H9 (cell line): Measurements from ENCODE around the gene GPR183. TPM values are rescaled to one million over a fixed set of nuclear protein-coding genes. Genes with fewer than 3 reads are reported as not detected.

Experiments used
- DNase-seq: peaks from one replicate; pipeline ENCODE4 v3.0.0-alpha.2; 2017
- H2AFZ ChIP-seq: one replicate; pipeline ENCODE4 v1.6.1; 2013; ENCODE audit warnings: mild to moderate bottlenecking, low read length, control low read depth, moderate library complexity
- H2AK5ac ChIP-seq: 2 replicates; pipeline ENCODE4 v1.6.1; 2013; ENCODE audit warnings: low read length, control low read depth, mixed read lengths; ENCODE audit not compliant: insufficient read length
- H2BK120ac ChIP-seq: one replicate; pipeline ENCODE4 v1.6.1; 2013; ENCODE audit warnings: low read depth, mild to moderate bottlenecking, low read length, control low read depth, inconsistent platforms; ENCODE audit not compliant: poor library complexity, severe bottlenecking
- H2BK12ac ChIP-seq: 2 replicates; pipeline ENCODE4 v1.6.1; 2013; ENCODE audit warnings: low read length, control low read depth, mixed read lengths, low read depth; ENCODE audit not compliant: insufficient read length
- H2BK15ac ChIP-seq: 2 replicates; pipeline ENCODE4 v1.6.1; 2013; ENCODE audit warnings: low read depth, low read length, control low read depth
- H2BK20ac ChIP-seq: one replicate; pipeline ENCODE4 v1.6.1; 2013; ENCODE audit warnings: low read depth, mild to moderate bottlenecking, low read length, control low read depth, inconsistent platforms; ENCODE audit not compliant: poor library complexity, severe bottlenecking
- H2BK5ac ChIP-seq: 2 replicates; pipeline ENCODE4 v1.6.1; 2013; ENCODE audit warnings: low read length, control low read depth, mixed read lengths; ENCODE audit not compliant: insufficient read length
- H3K14ac ChIP-seq: 2 replicates; pipeline ENCODE4 v1.6.1; 2013; ENCODE audit warnings: low read length, control low read depth; ENCODE audit not compliant: insufficient read depth
- H3K18ac ChIP-seq: 2 replicates; pipeline ENCODE4 v1.6.1; 2013; ENCODE audit warnings: low read depth, mild to moderate bottlenecking, mixed read lengths, low read length, control low read depth; ENCODE audit not compliant: insufficient read length
- H3K23ac ChIP-seq: 2 replicates; pipeline ENCODE4 v1.6.1; 2013; ENCODE audit warnings: low read length, control low read depth, mixed read lengths, low read depth; ENCODE audit not compliant: insufficient read length
- H3K23me2 ChIP-seq: 2 replicates; pipeline ENCODE4 v1.6.1; 2013; ENCODE audit warnings: low read depth, mild to moderate bottlenecking, mixed read lengths, low read length, control low read depth; ENCODE audit not compliant: insufficient read length, poor library complexity, severe bottlenecking
- H3K27ac ChIP-seq: 2 replicates; pipeline ENCODE4 v1.5.1; 2013; ENCODE audit warnings: low read length, control low read depth, mixed read lengths, low read depth; ENCODE audit not compliant: insufficient read length
- H3K27me3 ChIP-seq: 2 replicates; pipeline ENCODE4 v1.6.1; 2013; ENCODE audit warnings: low read length, control low read depth, inconsistent platforms; ENCODE audit not compliant: insufficient read depth
- H3K4ac ChIP-seq: 2 replicates; pipeline ENCODE4 v1.6.1; 2013; ENCODE audit warnings: low read depth, mild to moderate bottlenecking, control low read depth, inconsistent platforms, low read length, moderate library complexity
- H3K4me1 ChIP-seq: 2 replicates; pipeline ENCODE4 v1.6.1; 2013; ENCODE audit warnings: low read length, control low read depth, inconsistent platforms; ENCODE audit not compliant: insufficient read depth
- H3K4me2 ChIP-seq: 2 replicates; pipeline ENCODE4 v1.6.1; 2013; ENCODE audit warnings: low read length, control low read depth, mixed read lengths; ENCODE audit not compliant: insufficient read length, insufficient read depth
- H3K56ac ChIP-seq: 2 replicates; pipeline ENCODE4 v1.6.1; 2013; ENCODE audit warnings: low read depth, mild to moderate bottlenecking, mixed read lengths, low read length, control low read depth; ENCODE audit not compliant: insufficient read length
- H3K79me1 ChIP-seq: 2 replicates; pipeline ENCODE4 v1.6.1; 2013; ENCODE audit warnings: low read depth, mild to moderate bottlenecking, moderate library complexity, low read length, control low read depth, inconsistent platforms; ENCODE audit not compliant: insufficient read depth, poor library complexity, severe bottlenecking
- H3K79me2 ChIP-seq: 2 replicates; pipeline ENCODE4 v1.6.1; 2013; ENCODE audit warnings: low read length, control low read depth, inconsistent platforms; ENCODE audit not compliant: insufficient read depth
- H3K9ac ChIP-seq: 2 replicates; pipeline ENCODE4 v1.6.1; 2013; ENCODE audit warnings: low read length, control low read depth, mixed read lengths; ENCODE audit not compliant: insufficient read length; ENCODE audit errors: extremely low read depth
- H3K9me3 ChIP-seq: one replicate; pipeline ENCODE4 v1.6.1; 2013; ENCODE audit warnings: low read depth, low read length, inconsistent platforms; ENCODE audit not compliant: control insufficient read depth
- H3T11ph ChIP-seq: one replicate; pipeline ENCODE4 v1.6.1; 2013; ENCODE audit warnings: mild to moderate bottlenecking, low read length, control low read depth, inconsistent platforms
- H4K20me1 ChIP-seq: one replicate; pipeline ENCODE4 v1.6.1; 2013; ENCODE audit not compliant: control insufficient read depth, insufficient read length, insufficient read depth
- H4K5ac ChIP-seq: 2 replicates; pipeline ENCODE4 v1.6.1; 2013; ENCODE audit warnings: low read depth, mild to moderate bottlenecking, mixed read lengths, low read length, control low read depth; ENCODE audit not compliant: insufficient read length
- H4K8ac ChIP-seq: replicated peaks from 2 replicates; pipeline ENCODE4 v1.6.1; 2013; ENCODE audit warnings: low read length, control low read depth, mixed read lengths, low read depth; ENCODE audit not compliant: insufficient read length
- H4K91ac ChIP-seq: 2 replicates; pipeline ENCODE4 v1.6.1; 2013; ENCODE audit warnings: low read depth, mild to moderate bottlenecking, moderate library complexity, mixed read lengths, low read length, control low read depth; ENCODE audit not compliant: insufficient read length
- H3K27ac Mint-ChIP-seq, 3 experiments: 2 replicates in 2 of 3; 3 replicates in 1 of 3; pipeline ENCODE4 v1.8.0; 2020 to 2021; ENCODE audit warnings: mixed read lengths in 3 of 3, mild to moderate bottlenecking in 1 of 3, moderate library complexity in 1 of 3
- H3K27me3 Mint-ChIP-seq: 2 replicates; pipeline ENCODE4 v1.8.0; 2021; ENCODE audit warnings: low read depth, mild to moderate bottlenecking, moderate library complexity, mixed read lengths
- H3K36me3 Mint-ChIP-seq, 3 experiments: 2 replicates in 2 of 3; 3 replicates in 1 of 3; pipeline ENCODE4 v1.8.0; 2020 to 2021; ENCODE audit warnings: low read depth in 3 of 3, mixed read lengths in 3 of 3; ENCODE audit not compliant: insufficient read depth in 1 of 3
- H3K4me1 Mint-ChIP-seq, 2 experiments: 2 replicates each; pipeline ENCODE4 v1.8.0; 2020; ENCODE audit warnings: mixed read lengths in 2 of 2
- H3K4me3 Mint-ChIP-seq, 2 experiments: 2 replicates in 1 of 2; 3 replicates in 1 of 2; pipeline ENCODE4 v1.8.0; 2020 to 2021; ENCODE audit warnings: mild to moderate bottlenecking in 2 of 2, mixed read lengths in 2 of 2, moderate library complexity in 1 of 2
- H3K9me3 Mint-ChIP-seq, 2 experiments: 2 replicates in 1 of 2; 3 replicates in 1 of 2; pipeline ENCODE4 v1.8.0; 2020; ENCODE audit warnings: mild to moderate bottlenecking in 2 of 2, mixed read lengths in 2 of 2, moderate library complexity in 1 of 2
- WGBS: extraction: QIAGEN DNeasy Blood & Tissue Kit; methylation state at CpG from one replicate; pipeline ENCODE4 v1.1.7; 2013; ENCODE audit warnings: missing lambda C conversion rate, low lambda C conversion rate, mixed read lengths; ENCODE audit not compliant: insufficient read length; ENCODE audit errors: extremely low coverage; 5-methylcytosine and 5-hydroxymethylcytosine counted together
- total RNA-seq: library from RNA; stranded (reverse); gene quantifications from 2 replicates; pipeline ENCODE4 v1.2.1, GENCODE V29; 2021
- TF ChIP-seq, protein P1 (sequence below): fragments of 200-600 bp; sonication (generic); conservative IDR thresholded peaks from 3 replicates; pipeline ENCODE4 v1.8.0; 2021; ENCODE audit warnings: antibody characterized with exemption, mild to moderate bottlenecking

GPR183 gene
- total RNA-seq, 1 experiment from 2014 or later: not detected

DNA sequence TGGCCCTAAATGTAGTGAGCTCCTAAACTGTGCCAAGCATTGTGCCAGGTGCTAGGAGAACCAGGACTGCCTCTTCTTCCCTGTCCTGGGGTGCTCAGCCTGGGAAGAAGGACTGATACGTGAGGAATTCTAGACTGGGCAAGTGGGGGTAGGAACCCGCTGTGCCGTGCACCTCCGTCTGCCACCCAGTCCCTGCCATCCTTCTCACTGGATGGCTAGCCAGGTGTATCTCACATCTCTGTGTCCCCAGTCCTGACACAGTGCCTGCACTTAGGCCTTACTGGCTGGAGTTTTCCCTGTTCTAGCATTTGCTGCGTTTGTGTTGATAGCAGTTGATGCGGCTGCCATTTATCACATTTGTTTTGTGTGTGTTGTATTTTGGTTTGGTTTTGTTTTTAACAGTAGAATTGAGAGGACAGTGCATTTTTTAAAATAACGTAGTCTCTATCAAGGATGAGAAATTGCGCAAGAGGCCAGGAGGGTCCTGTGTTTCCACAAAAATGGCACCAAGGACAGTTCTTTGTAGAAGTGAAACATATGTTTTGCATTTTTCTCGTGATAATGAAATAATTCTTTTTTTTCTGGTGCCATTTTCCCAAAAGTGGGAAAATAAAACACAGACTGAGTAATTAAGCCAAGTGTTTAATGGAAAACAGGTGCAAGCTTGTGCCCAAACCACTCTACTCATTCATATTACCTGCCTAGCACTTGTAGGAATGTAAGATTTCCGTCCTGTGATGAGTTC is 4.7 kb upstream of the GPR183 start:
- H2BK5ac ChIP-seq: no peak overlapping the region
- Mint-ChIP-seq H3K9me3 (no peaks in the 10 kb centered on the region), H3K36me3 (peaks cover 6 to 10% (median 10%) of the 10 kb centered on the region in 3 experiments; a peak in 5 of 7 replicates), H3K4me1 (peaks cover 32% of the 10 kb centered on the region in 2 experiments), H3K27me3 (no peaks in the 10 kb centered on the region), H3K27ac (no peak overlapping the region; a peak in 1 of 7 replicates), H3K4me3 (no peak overlapping the region)
- TF ChIP-seq, protein P1, sequence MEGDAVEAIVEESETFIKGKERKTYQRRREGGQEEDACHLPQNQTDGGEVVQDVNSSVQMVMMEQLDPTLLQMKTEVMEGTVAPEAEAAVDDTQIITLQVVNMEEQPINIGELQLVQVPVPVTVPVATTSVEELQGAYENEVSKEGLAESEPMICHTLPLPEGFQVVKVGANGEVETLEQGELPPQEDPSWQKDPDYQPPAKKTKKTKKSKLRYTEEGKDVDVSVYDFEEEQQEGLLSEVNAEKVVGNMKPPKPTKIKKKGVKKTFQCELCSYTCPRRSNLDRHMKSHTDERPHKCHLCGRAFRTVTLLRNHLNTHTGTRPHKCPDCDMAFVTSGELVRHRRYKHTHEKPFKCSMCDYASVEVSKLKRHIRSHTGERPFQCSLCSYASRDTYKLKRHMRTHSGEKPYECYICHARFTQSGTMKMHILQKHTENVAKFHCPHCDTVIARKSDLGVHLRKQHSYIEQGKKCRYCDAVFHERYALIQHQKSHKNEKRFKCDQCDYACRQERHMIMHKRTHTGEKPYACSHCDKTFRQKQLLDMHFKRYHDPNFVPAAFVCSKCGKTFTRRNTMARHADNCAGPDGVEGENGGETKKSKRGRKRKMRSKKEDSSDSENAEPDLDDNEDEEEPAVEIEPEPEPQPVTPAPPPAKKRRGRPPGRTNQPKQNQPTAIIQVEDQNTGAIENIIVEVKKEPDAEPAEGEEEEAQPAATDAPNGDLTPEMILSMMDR: no peak
- H4K20me1 ChIP-seq: no peaks in the 10 kb centered on the region
- no peak overlapping the region for H4K91ac ChIP-seq
- no peak overlapping the region for H3K56ac ChIP-seq
- no peaks in the 10 kb centered on the region; the same call in 1 of the 2 replicates for H3K4me1 ChIP-seq
- H3K27me3 ChIP-seq: peaks cover 3% of the 10 kb centered on the region; the same call in 1 of the 2 replicates
- no CpG with 5 or more reads among the region's 10 CpGs for WGBS
- no peak overlapping the region for H3K9ac ChIP-seq
- H2BK12ac ChIP-seq: no peak overlapping the region
- no peaks in the 10 kb centered on the region for H3K9me3 ChIP-seq
- H2BK120ac ChIP-seq: no peak overlapping the region
- no peak for DNase-seq
- H2AK5ac ChIP-seq: no peak overlapping the region
- H2BK20ac ChIP-seq: no peak overlapping the region
- no peak overlapping the region for H3K14ac ChIP-seq
- H4K5ac ChIP-seq: no peak overlapping the region
- no peak overlapping the region for H2BK15ac ChIP-seq
- no peak overlapping the region for H3K4me2 ChIP-seq
- no peak overlapping the region for H3K18ac ChIP-seq
- H3T11ph ChIP-seq: no peak overlapping the region
- no peaks in the 10 kb centered on the region for H3K23me2 ChIP-seq
- no peak overlapping the region for H2AFZ ChIP-seq
- H3K4ac ChIP-seq: no peak overlapping the region
- no peaks in the 10 kb centered on the region for H3K79me1 ChIP-seq
- H3K23ac ChIP-seq: no peak overlapping the region
- no peak overlapping the region for H3K27ac ChIP-seq
- H4K8ac ChIP-seq: no peak overlapping the region
- peaks cover 5% of the 10 kb centered on the region; the same call in 1 of the 2 replicates for H3K79me2 ChIP-seq
